GM19035 (cell line): ENCODE results near the gene DAZ4.
"Not testable (repeated sequence)": the region's sequence is repeated elsewhere in the genome, so short reads cannot be mapped to it uniquely, and the experiment has no call there.

Experiments
- ATAC-seq: cut with Tn5 transposase; IDR thresholded peaks from one replicate; pipeline ENCODE4 v1.9.1; 2021; ENCODE audit not compliant: unreplicated experiment

DAZ4 gene

GRCh38 chrY:24833619-24834018, at the start of gene DAZ4:
TSS of gene DAZ4 (plus strand) at chrY:24833919. CDS start at chrY:24834127, 208 bp downstream.
- not testable (repeated sequence) for ATAC-seq

- ATAC-seq, result not testable (repeated sequence)
Observed at GRCh38 chrY:24813293-24813692, 20.4 kb upstream of the DAZ4 start, which contains the start of gene DAZ3. TSS of gene DAZ3 (minus strand) at chrY:24813393. CDS start at chrY:24813185, 208 bp downstream.

- not testable (repeated sequence) for ATAC-seq
Observed at GRCh38 chrY:24821836-24822235, 11.9 kb upstream of the DAZ4 start.

GRCh38 chrY:24824184-24824879, 9.4 kb upstream of the DAZ4 start:
- not testable (repeated sequence) for ATAC-seq

- not testable (repeated sequence) for ATAC-seq
Observed at GRCh38 chrY:24825069-24825468, 8.7 kb upstream of the DAZ4 start.
